Measurements from ENCODE around the gene PDE6B.

The PDE6B gene

GRCh38 chr4:677431-678293 lies 52.3 kb downstream of the PDE6B start:
- Histone ChIP-seq H3K4me3 (ENCODE audit: low read depth, low read length) (no peak overlapping the region), H3K27ac (no peak overlapping the region), H3K9me3 (ENCODE audit: severe bottlenecking) (no peaks in the 10 kb centered on the region), H3K27me3 (ENCODE audit: insufficient read depth, low read depth, severe bottlenecking) (no peaks in the 10 kb centered on the region), H3K36me3 (peaks cover 6% of the 10 kb centered on the region)
- TF ChIP-seq CTCF (IDR thresholded peaks at IDR 0.05; ENCODE audit: low read depth, low read length): no peak
- no peak for DNase-seq

DNA sequence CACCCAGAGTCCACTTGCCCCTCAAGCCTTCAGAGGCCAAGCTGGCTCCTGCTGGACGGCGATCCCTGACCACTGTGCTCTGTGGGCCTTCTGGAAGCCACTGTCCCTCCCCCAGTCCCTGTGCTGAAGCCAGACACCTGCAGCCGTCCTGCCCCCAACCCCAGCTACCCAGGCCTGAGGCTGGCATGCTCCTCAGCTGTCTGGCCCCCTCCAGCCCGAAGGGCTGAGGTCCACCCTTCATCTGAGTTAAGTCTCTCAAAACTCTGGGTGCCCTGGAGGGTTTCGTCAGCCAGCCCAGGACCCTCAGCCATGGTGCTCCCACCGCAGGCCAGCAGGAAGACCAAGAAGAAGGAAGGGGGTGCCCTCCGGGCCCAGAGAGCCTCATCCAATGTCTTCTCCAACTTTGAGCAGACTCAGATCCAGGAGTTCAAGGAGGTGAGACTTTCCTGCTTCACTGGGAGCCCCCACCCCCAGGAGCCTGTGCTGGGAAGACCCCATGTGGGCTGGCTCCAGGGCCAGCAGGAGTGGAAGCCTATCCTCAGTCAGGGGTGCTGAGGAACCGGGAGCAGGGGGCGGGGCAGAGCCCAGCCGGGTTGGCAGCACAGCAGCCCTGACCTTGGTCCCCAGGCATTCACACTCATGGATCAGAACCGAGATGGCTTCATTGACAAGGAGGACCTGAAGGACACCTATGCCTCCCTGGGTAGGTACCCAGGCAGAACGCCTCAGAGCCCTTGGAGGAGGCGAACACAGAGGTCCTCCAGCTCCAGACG lies 53.1 kb downstream of the PDE6B start:
- Histone ChIP-seq H3K36me3 (no peaks in the 10 kb centered on the region), H3K27ac (no peak overlapping the region), H3K9me3 (ENCODE audit: severe bottlenecking) (no peaks in the 10 kb centered on the region), H3K4me3 (ENCODE audit: low read depth, low read length) (no peak overlapping the region), H3K27me3 (ENCODE audit: insufficient read depth, low read depth, severe bottlenecking) (no peaks in the 10 kb centered on the region)
- no peak for DNase-seq
- no peak for TF ChIP-seq CTCF (IDR thresholded peaks at IDR 0.05; ENCODE audit: low read depth, low read length)

GRCh38 chr4:679104-679481 lies 53.7 kb downstream of the PDE6B start:
- Histone ChIP-seq H3K4me3 (ENCODE audit: low read depth, low read length) (no peak overlapping the region), H3K9me3 (ENCODE audit: severe bottlenecking) (no peaks in the 10 kb centered on the region), H3K27me3 (ENCODE audit: insufficient read depth, low read depth, severe bottlenecking) (no peaks in the 10 kb centered on the region), H3K36me3 (no peaks in the 10 kb centered on the region), H3K27ac (no peak overlapping the region)
- no peak for TF ChIP-seq CTCF (IDR thresholded peaks at IDR 0.05; ENCODE audit: low read depth, low read length)
- DNase-seq: no peak

- no peak for TF ChIP-seq CTCF (IDR thresholded peaks at IDR 0.05; ENCODE audit: low read depth, low read length)
- H3K36me3 ChIP-seq: no peaks in the 10 kb centered on the region
- no peak overlapping the region for H3K27ac ChIP-seq
- no peaks in the 10 kb centered on the region for H3K9me3 ChIP-seq (ENCODE audit: severe bottlenecking)
- no peak for DNase-seq
- H3K27me3 ChIP-seq (ENCODE audit: insufficient read depth, low read depth, severe bottlenecking): no peaks in the 10 kb centered on the region
- no peak overlapping the region for H3K4me3 ChIP-seq (ENCODE audit: low read depth, low read length)
These were observed 54.3 kb downstream of the PDE6B start for GRCh38 chr4:679629-680028.

DNA sequence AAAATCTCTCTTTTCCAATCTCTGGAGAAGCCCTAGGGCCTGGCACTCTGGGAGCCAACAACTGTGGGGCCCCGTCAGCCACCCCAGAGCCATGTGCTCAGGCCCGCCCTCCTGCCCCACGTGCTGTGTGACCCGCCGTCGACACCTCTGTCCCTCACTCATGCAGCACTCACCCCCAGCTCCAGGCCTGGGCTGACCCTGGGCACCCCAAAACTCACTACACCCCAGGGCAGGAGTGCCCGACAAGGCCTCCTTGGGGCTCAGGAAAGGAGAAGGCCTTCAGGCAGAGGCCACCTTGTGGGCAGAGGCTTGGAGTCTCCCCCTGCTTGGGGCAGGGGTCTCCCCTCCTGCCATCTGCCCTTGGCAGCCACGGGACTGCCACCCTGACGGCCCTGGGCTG lies 54.7 kb downstream of the PDE6B start:
- no peak overlapping the region for H3K4me3 ChIP-seq (ENCODE audit: low read depth, low read length)
- no peaks in the 10 kb centered on the region for H3K27me3 ChIP-seq (ENCODE audit: insufficient read depth, low read depth, severe bottlenecking)
- no peak for DNase-seq
- no peak overlapping the region for H3K27ac ChIP-seq
- no peaks in the 10 kb centered on the region for H3K9me3 ChIP-seq (ENCODE audit: severe bottlenecking)
- H3K36me3 ChIP-seq: no peaks in the 10 kb centered on the region
- no peak for TF ChIP-seq CTCF (IDR thresholded peaks at IDR 0.05; ENCODE audit: low read depth, low read length)
